Measurements from ENCODE around the gene MAGI1. TPM values are rescaled to one million over a fixed set of nuclear protein-coding genes. Genes with fewer than 3 reads are reported as not detected.

Gene MAGI1
- total RNA-seq, 1 donor from 2014 or later = 37.5 TPM

- DNase-seq (no peak), ATAC-seq (no peak)
- intact Hi-C loops (cut with micrococcal nuclease) = no loop called here
Observed at GRCh38 chr3:65758438-65758837, 280.3 kb downstream of the MAGI1 start.

GRCh38 chr3:65752636-65753035 lies 286.1 kb downstream of the MAGI1 start:
- peak; percentile 38 for ATAC-seq
- DNase-seq = no peak
- intact Hi-C loops (cut with micrococcal nuclease) = no loop called here

- peak; percentile 57 for DNase-seq
- intact Hi-C loops (cut with micrococcal nuclease) = no loop called here
- ATAC-seq = peak; percentile 69
Observed at GRCh38 chr3:65751123-65751700, 287.5 kb downstream of the MAGI1 start.

- ATAC-seq (no peak), DNase-seq (no peak)
- intact Hi-C loops (cut with micrococcal nuclease) = no loop called here
Observed at GRCh38 chr3:65749066-65749465, 289.7 kb downstream of the MAGI1 start.

- intact Hi-C loops (cut with micrococcal nuclease) = no loop called here
- no peak for ATAC-seq
Observed at GRCh38 chr3:65748326-65748725, 290.4 kb downstream of the MAGI1 start.

GRCh38 chr3:65746848-65747247 lies 291.9 kb downstream of the MAGI1 start:
- no peak for ATAC-seq
- no peak for DNase-seq
- intact Hi-C loops (cut with micrococcal nuclease) = no loop called here

More at GRCh38 chr3:65748326-65748725, 290.4 kb downstream of the MAGI1 start:
- no peak for DNase-seq

GRCh38 chr3:65745306-65745705 lies 293.4 kb downstream of the MAGI1 start:
- intact Hi-C loops (cut with micrococcal nuclease) = no loop called here
- no peak for ATAC-seq
- DNase-seq = no peak

- no peak for ATAC-seq
- intact Hi-C loops (cut with micrococcal nuclease) = no loop called here
- DNase-seq = no peak
Observed at GRCh38 chr3:65742914-65743313, 295.8 kb downstream of the MAGI1 start.

- ATAC-seq = no peak
- DNase-seq = no peak
- intact Hi-C loops (cut with micrococcal nuclease) = no loop called here
Observed at GRCh38 chr3:65741540-65741939, 297.2 kb downstream of the MAGI1 start.

- intact Hi-C loops (cut with micrococcal nuclease) = loop anchor here (10.0 kb wide), 1 partner anchor 305 kb away; no protein-coding TSS in a partner anchor
Observed at GRCh38 chr3:65739901-65740541, 298.7 kb downstream of the MAGI1 start.

GRCh38 chr3:65734792-65735191 lies 303.9 kb downstream of the MAGI1 start:
- no peak for DNase-seq
- intact Hi-C loops (cut with micrococcal nuclease) = loop anchor here (10.0 kb wide), 1 partner anchor 300 kb away; no protein-coding TSS in a partner anchor
- ATAC-seq = no peak

More at GRCh38 chr3:65739901-65740541, 298.7 kb downstream of the MAGI1 start:
- ATAC-seq = peak; percentile 27
- no peak for DNase-seq

- intact Hi-C loops (cut with micrococcal nuclease) = loop anchor here (10.0 kb wide), 1 partner anchor 300 kb away; no protein-coding TSS in a partner anchor
- ATAC-seq = no peak
- no peak for DNase-seq
Observed at GRCh38 chr3:65734382-65734781, 304.3 kb downstream of the MAGI1 start.

- intact Hi-C loops (cut with micrococcal nuclease) = loop anchor here (10.0 kb wide), 1 partner anchor 299 kb away; no protein-coding TSS in a partner anchor
- no peak for DNase-seq
- ATAC-seq = no peak
Observed at GRCh38 chr3:65733459-65733858, 305.3 kb downstream of the MAGI1 start.

GRCh38 chr3:65732051-65732935 lies 306.4 kb downstream of the MAGI1 start:
- DNase-seq (no peak), ATAC-seq (peak; percentile 65)
- intact Hi-C loops (cut with micrococcal nuclease) = loop anchor here (10.0 kb wide), 1 partner anchor 297 kb away; no protein-coding TSS in a partner anchor

GRCh38 chr3:65730449-65730848 lies 308.3 kb downstream of the MAGI1 start:
- ATAC-seq (no peak), DNase-seq (no peak)
- intact Hi-C loops (cut with micrococcal nuclease) = loop anchor here (10.0 kb wide), 1 partner anchor 296 kb away; no protein-coding TSS in a partner anchor

- DNase-seq (no peak), ATAC-seq (no peak)
- intact Hi-C loops (cut with micrococcal nuclease) = loop anchor here (10.0 kb wide), 1 partner anchor 295 kb away; no protein-coding TSS in a partner anchor
Observed at GRCh38 chr3:65729973-65730372, 308.7 kb downstream of the MAGI1 start.

- peak; percentile 85 for ATAC-seq
Observed at GRCh38 chr3:65729555-65729954, 309.2 kb downstream of the MAGI1 start.

GRCh38 chr3:65728138-65728537 lies 310.6 kb downstream of the MAGI1 start:
- DNase-seq (no peak), ATAC-seq (no peak)
- intact Hi-C loops (cut with micrococcal nuclease) = no loop called here

More at GRCh38 chr3:65729555-65729954, 309.2 kb downstream of the MAGI1 start:
- intact Hi-C loops (cut with micrococcal nuclease) = no loop called here
- DNase-seq = no peak

GRCh38 chr3:65723985-65724384 lies 314.7 kb downstream of the MAGI1 start:
- no peak for ATAC-seq
- DNase-seq = no peak
- intact Hi-C loops (cut with micrococcal nuclease) = no loop called here

- DNase-seq (no peak), ATAC-seq (no peak)
- intact Hi-C loops (cut with micrococcal nuclease) = no loop called here
Observed at GRCh38 chr3:65723011-65723410, 315.7 kb downstream of the MAGI1 start.

Data from left ventricle myocardium superior (tissue), 1 donor.